Type B pancreatic cell (in vitro differentiated cells): Measurements from ENCODE around the gene C1QL1. TPM values are rescaled to one million over a fixed set of nuclear protein-coding genes. Genes with fewer than 3 reads are reported as not detected.

Source experiments
- DNase-seq: peaks from one replicate; pipeline ENCODE4 v3.0.0; 2021; ENCODE audit warnings: mixed read lengths; ENCODE audit not compliant: unreplicated experiment; ENCODE audit errors: extremely low spot score
- H3K27ac Mint-ChIP-seq: 2 replicates; pipeline ENCODE4 v1.8.0; 2021; ENCODE audit warnings: mild to moderate bottlenecking, mixed read lengths
- H3K27me3 Mint-ChIP-seq: 2 replicates; pipeline ENCODE4 v1.8.0; 2021; ENCODE audit warnings: mixed read lengths
- H3K36me3 Mint-ChIP-seq: 2 replicates; pipeline ENCODE4 v1.8.0; 2021; ENCODE audit warnings: mixed read lengths
- H3K4me1 Mint-ChIP-seq: one replicate; pipeline ENCODE4 v1.8.0; 2021; ENCODE audit warnings: mixed read lengths; ENCODE audit not compliant: unreplicated experiment
- H3K4me3 Mint-ChIP-seq: 2 replicates; pipeline ENCODE4 v1.8.0; 2021; ENCODE audit warnings: mild to moderate bottlenecking, mixed read lengths
- H3K9me3 Mint-ChIP-seq: 2 replicates; pipeline ENCODE4 v1.8.0; 2021; ENCODE audit warnings: mixed read lengths
- total RNA-seq: library from RNA; stranded (reverse); gene quantifications from 2 replicates; pipeline ENCODE4 v1.2.1, GENCODE V29; 2021; ENCODE audit warnings: low replicate concordance
- TF ChIP-seq, protein P1 (sequence below): fragments of 200-600 bp; sonication (generic); conservative IDR thresholded peaks from 2 replicates; pipeline ENCODE4 v1.5.0; 2021; ENCODE audit warnings: antibody characterized with exemption, mild to moderate bottlenecking

Gene C1QL1
- total RNA-seq, 1 donor from 2014 or later, result 15.6 TPM

DNA sequence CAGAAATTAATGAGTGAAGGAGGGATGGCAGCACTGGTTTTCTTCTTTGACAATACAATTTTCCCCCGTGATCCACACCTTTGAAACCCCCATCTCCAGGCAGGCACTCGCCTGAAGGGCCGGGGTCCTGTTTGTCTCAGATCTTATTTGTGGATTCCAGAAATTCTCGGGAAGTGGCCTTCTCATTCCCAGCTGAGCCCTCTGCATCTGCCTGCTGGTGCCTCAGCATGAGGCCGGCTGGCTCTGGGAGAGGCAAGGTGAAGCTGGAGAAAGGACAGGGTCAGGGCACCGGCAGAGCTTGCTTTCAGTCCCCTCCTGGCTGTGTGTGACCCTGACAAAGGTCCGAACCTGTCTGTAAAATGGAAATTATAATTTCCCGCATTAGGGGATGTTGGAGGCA is 35.8 kb upstream of the C1QL1 start:
- Mint-ChIP-seq H3K27me3 (peaks cover 24% of the 10 kb centered on the region), H3K36me3 (no peaks in the 10 kb centered on the region), H3K9me3 (peaks cover 4% of the 10 kb centered on the region), H3K4me1 (peaks cover 29% of the 10 kb centered on the region), H3K4me3 (no peak overlapping the region), H3K27ac (no peak overlapping the region)
- DNase-seq, result no peak
- TF ChIP-seq, protein P1, sequence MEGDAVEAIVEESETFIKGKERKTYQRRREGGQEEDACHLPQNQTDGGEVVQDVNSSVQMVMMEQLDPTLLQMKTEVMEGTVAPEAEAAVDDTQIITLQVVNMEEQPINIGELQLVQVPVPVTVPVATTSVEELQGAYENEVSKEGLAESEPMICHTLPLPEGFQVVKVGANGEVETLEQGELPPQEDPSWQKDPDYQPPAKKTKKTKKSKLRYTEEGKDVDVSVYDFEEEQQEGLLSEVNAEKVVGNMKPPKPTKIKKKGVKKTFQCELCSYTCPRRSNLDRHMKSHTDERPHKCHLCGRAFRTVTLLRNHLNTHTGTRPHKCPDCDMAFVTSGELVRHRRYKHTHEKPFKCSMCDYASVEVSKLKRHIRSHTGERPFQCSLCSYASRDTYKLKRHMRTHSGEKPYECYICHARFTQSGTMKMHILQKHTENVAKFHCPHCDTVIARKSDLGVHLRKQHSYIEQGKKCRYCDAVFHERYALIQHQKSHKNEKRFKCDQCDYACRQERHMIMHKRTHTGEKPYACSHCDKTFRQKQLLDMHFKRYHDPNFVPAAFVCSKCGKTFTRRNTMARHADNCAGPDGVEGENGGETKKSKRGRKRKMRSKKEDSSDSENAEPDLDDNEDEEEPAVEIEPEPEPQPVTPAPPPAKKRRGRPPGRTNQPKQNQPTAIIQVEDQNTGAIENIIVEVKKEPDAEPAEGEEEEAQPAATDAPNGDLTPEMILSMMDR, result no peak

DNA sequence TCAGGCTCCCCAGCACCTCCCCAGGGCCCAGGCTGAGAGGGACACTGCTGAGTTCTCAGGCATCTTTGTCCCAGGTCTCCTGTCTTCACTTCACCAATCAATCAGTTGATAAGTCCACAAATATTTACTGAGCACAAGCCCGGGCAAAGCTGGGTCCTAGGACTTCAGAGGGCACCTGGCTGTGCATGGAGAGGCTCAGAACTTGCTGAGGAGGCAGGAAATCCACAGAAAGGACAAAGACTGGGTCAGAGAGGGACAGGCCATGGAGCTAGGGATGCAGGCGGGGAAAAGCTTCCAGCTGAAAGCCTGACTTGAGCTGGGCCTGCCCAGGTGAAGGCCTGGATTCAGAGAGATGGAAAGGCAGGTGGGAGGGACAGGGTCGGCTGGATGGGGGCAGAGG is 33.2 kb upstream of the C1QL1 start:
- H3K4me3 Mint-ChIP-seq, result no peak overlapping the region
- peaks cover 17% of the 10 kb centered on the region for H3K4me1 Mint-ChIP-seq
- no peaks in the 10 kb centered on the region for H3K36me3 Mint-ChIP-seq
- H3K27ac Mint-ChIP-seq, result no peak overlapping the region
- peaks cover 25% of the 10 kb centered on the region for H3K27me3 Mint-ChIP-seq
- peaks cover 7% of the 10 kb centered on the region for H3K9me3 Mint-ChIP-seq
- TF ChIP-seq, protein P1, result no peak
- DNase-seq, result no peak

DNA sequence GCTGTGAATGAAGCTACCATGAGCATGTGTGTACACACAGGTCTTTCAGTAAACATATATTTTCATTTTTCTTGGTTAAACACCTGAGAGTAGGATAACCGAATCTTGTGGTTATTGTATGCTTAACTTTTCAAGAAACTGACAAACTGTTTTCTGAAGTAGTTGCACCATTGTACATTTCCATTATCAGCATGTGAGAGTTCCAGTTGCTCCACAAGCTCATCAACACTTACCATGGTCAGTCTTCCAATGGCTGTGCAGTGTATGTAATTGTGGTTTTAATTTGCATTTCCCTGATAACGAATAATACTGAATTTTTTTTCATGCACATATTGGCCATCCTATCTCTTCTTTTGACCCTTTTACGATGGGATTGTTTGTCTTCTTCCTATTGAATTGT is 31.3 kb upstream of the C1QL1 start:
- Mint-ChIP-seq H3K4me3 (no peak overlapping the region), H3K27me3 (peaks cover 31% of the 10 kb centered on the region), H3K27ac (no peak overlapping the region), H3K9me3 (peaks cover 7% of the 10 kb centered on the region), H3K4me1 (peaks cover 17% of the 10 kb centered on the region), H3K36me3 (no peaks in the 10 kb centered on the region)
- TF ChIP-seq, protein P1, result no peak
- DNase-seq, result no peak

DNA sequence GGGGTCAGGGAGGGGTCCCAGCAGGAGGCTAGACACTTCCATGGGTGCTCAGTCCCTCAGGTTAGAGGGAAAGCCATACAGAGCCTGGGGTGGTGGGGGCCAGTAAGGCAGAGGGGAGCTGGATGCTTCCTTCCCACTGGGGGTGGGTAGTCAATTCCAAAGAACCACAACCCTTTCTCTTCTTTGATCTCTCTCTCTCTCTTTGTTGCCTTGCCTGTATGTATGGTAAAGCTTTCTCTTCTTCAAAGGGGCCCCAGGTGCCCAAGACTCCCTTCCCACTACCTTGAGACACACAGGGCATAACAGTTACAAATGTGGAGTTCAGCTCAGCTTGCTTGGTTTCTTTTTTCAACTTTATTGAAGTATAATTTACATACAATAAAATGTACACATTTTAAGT is 30.5 kb upstream of the C1QL1 start:
- Mint-ChIP-seq H3K4me3 (no peak overlapping the region), H3K4me1 (peaks cover 9% of the 10 kb centered on the region), H3K27ac (no peak overlapping the region), H3K27me3 (peaks cover 30% of the 10 kb centered on the region), H3K36me3 (no peaks in the 10 kb centered on the region), H3K9me3 (peaks cover 7% of the 10 kb centered on the region)
- TF ChIP-seq, protein P1, result no peak
- DNase-seq, result no peak

DNA sequence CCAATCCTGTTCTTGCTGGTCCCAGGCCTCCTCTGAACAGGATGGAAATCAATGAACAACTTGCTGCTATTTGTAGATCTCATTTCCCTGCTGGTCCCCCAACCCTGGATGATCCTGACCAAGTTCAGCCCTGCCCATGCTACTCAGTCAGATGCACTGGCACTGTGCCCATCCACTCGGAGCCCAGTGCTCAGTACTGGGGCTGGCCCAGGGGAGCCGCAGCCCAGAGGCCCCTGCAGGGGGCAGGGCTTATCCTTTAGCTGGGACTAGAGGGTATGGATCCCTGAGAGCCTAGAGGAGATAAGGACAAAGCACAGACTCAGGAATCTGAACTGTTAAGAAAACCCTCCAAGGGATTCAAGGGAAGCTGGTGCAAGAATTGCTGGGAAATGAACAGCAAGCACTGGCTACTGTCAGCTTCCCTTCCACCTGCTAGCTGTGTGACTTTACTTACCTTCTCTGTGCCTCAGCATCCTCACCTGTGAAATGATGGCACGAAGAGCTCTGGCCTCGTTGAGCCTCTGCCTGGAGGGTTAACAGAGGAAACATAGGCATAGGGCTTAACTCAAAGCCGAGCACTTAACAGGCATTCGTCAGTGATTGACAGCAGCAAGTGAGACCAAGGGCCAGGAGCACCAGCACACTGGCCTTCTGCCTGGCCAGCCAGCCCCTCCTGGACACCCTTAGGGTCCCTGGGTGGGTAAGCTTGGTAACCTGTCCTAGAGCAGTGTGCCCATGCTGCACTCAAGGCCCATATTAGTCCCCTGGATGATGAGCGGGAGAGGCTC is 29.8 kb upstream of the C1QL1 start:
- Mint-ChIP-seq H3K27ac (no peak overlapping the region), H3K9me3 (peaks cover 7% of the 10 kb centered on the region), H3K4me3 (no peak overlapping the region), H3K27me3 (peaks cover 25% of the 10 kb centered on the region), H3K4me1 (peaks cover 3% of the 10 kb centered on the region), H3K36me3 (no peaks in the 10 kb centered on the region)
- DNase-seq, result no peak
- TF ChIP-seq, protein P1, result no peak
